Measurements from ENCODE around the gene THEMIS. TPM values are rescaled to one million over a fixed set of nuclear protein-coding genes. Genes with fewer than 3 reads are reported as not detected.

The THEMIS gene
- total RNA-seq, 1 experiment from 2014 or later, result not detected

DNA sequence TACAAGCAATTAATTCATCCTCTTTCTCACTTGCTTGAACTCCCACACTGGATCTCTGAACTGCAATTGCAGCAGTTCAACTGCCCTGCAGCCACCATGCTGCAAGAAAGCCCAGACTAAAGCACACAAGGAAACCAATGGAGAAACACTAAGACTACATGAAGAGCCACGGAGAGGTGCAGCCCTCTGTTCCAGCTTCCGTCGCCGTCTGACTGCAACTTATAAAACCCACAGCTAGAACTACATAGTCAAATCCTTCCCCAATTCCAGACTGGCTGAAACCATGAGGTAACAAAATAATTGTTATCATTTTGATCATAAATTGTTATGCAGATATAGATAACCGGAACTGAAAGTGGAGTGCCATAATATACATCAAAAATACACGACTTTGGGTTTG lies 21.1 kb upstream of the THEMIS start:
- ATAC-seq (no peak), DNase-seq (ENCODE audit: low spot score) (no peak)
- peaks cover 8% of the 10 kb centered on the region for H3K4me1 Mint-ChIP-seq
- no peaks in the 10 kb centered on the region for H3K27me3 Mint-ChIP-seq (ENCODE audit: low read depth)
- ChIA-PET POLR2A (interaction anchor here (1.0 kb wide), 1 partner anchor 15 kb away, joined by 3 read pairs; no protein-coding TSS in a partner anchor), CTCF (no interaction called here)
- H3K27ac Mint-ChIP-seq, result no peak overlapping the region
- TF ChIP-seq, protein P1, sequence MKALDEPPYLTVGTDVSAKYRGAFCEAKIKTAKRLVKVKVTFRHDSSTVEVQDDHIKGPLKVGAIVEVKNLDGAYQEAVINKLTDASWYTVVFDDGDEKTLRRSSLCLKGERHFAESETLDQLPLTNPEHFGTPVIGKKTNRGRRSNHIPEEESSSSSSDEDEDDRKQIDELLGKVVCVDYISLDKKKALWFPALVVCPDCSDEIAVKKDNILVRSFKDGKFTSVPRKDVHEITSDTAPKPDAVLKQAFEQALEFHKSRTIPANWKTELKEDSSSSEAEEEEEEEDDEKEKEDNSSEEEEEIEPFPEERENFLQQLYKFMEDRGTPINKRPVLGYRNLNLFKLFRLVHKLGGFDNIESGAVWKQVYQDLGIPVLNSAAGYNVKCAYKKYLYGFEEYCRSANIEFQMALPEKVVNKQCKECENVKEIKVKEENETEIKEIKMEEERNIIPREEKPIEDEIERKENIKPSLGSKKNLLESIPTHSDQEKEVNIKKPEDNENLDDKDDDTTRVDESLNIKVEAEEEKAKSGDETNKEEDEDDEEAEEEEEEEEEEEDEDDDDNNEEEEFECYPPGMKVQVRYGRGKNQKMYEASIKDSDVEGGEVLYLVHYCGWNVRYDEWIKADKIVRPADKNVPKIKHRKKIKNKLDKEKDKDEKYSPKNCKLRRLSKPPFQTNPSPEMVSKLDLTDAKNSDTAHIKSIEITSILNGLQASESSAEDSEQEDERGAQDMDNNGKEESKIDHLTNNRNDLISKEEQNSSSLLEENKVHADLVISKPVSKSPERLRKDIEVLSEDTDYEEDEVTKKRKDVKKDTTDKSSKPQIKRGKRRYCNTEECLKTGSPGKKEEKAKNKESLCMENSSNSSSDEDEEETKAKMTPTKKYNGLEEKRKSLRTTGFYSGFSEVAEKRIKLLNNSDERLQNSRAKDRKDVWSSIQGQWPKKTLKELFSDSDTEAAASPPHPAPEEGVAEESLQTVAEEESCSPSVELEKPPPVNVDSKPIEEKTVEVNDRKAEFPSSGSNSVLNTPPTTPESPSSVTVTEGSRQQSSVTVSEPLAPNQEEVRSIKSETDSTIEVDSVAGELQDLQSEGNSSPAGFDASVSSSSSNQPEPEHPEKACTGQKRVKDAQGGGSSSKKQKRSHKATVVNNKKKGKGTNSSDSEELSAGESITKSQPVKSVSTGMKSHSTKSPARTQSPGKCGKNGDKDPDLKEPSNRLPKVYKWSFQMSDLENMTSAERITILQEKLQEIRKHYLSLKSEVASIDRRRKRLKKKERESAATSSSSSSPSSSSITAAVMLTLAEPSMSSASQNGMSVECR (CRISPR knock-in tag; IDR thresholded peaks at IDR 0.05; ENCODE audit: borderline replicate concordance), result no peak
- TF ChIP-seq TCF7 (CRISPR knock-in tag; IDR thresholded peaks at IDR 0.05; ENCODE audit: low read depth) (no peak), GTF2I (CRISPR knock-in tag; conservative IDR thresholded peaks at IDR 0.05) (no peak), NFE2L1 (CRISPR knock-in tag; IDR thresholded peaks at IDR 0.05) (no peak), JUN (CRISPR knock-in tag; IDR thresholded peaks at IDR 0.05) (no peak), ZBTB21 (CRISPR knock-in tag; IDR thresholded peaks at IDR 0.05; ENCODE audit: borderline replicate concordance) (no peak), CREM (CRISPR knock-in tag; IDR thresholded peaks at IDR 0.05) (no peak), TP53 (CRISPR knock-in tag; IDR thresholded peaks at IDR 0.05) (no peak), KAT7 (CRISPR knock-in tag; IDR thresholded peaks at IDR 0.05; ENCODE audit: borderline replicate concordance) (no peak), RELA (CRISPR knock-in tag; IDR thresholded peaks at IDR 0.05; ENCODE audit: borderline replicate concordance) (no peak), SOX15 (CRISPR knock-in tag; IDR thresholded peaks at IDR 0.05) (no peak), ZNF121 (CRISPR knock-in tag; IDR thresholded peaks at IDR 0.05) (no peak)
- TF ChIP-seq, protein P2, sequence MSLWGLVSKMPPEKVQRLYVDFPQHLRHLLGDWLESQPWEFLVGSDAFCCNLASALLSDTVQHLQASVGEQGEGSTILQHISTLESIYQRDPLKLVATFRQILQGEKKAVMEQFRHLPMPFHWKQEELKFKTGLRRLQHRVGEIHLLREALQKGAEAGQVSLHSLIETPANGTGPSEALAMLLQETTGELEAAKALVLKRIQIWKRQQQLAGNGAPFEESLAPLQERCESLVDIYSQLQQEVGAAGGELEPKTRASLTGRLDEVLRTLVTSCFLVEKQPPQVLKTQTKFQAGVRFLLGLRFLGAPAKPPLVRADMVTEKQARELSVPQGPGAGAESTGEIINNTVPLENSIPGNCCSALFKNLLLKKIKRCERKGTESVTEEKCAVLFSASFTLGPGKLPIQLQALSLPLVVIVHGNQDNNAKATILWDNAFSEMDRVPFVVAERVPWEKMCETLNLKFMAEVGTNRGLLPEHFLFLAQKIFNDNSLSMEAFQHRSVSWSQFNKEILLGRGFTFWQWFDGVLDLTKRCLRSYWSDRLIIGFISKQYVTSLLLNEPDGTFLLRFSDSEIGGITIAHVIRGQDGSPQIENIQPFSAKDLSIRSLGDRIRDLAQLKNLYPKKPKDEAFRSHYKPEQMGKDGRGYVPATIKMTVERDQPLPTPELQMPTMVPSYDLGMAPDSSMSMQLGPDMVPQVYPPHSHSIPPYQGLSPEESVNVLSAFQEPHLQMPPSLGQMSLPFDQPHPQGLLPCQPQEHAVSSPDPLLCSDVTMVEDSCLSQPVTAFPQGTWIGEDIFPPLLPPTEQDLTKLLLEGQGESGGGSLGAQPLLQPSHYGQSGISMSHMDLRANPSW (CRISPR knock-in tag; conservative IDR thresholded peaks at IDR 0.05; ENCODE audit: low read depth), result no peak
- TF ChIP-seq, protein P3, sequence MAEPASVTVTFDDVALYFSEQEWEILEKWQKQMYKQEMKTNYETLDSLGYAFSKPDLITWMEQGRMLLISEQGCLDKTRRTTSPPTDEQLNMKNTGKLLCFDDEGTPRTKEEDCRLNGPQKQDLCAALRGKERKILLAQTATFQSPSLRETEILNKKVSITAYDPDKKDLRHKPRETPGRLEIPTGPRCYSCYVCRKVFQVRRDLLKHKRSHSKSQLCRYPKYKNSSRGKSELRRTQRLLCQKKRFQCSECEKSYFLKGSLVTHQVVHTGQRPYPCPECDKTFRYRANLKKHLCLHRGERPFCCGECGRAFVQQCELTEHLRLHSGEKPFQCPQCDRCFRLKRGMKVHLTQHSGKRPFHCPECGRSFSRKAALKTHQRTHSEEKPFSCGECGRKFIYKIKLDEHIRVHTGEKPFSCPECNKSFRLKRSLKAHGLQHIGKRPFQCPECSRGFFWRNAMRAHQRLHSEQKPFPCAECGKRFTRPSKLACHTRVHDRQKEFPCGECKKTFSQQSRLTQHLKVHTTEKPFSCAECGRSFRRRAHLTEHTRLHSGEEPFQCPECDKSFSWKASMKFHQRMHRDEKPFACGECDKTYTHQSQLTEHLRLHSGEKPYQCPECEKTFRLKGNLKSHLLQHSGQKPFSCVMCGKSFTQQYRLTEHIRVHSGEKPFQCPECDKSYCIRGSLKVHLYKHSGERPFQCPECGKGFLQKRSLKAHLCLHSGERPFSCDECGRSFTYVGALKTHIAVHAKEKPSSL (CRISPR knock-in tag; conservative IDR thresholded peaks at IDR 0.05), result no peak
- TF ChIP-seq, protein P4, sequence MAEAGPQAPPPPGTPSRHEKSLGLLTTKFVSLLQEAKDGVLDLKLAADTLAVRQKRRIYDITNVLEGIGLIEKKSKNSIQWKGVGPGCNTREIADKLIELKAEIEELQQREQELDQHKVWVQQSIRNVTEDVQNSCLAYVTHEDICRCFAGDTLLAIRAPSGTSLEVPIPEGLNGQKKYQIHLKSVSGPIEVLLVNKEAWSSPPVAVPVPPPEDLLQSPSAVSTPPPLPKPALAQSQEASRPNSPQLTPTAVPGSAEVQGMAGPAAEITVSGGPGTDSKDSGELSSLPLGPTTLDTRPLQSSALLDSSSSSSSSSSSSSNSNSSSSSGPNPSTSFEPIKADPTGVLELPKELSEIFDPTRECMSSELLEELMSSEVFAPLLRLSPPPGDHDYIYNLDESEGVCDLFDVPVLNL (CRISPR knock-in tag; IDR thresholded peaks at IDR 0.05; ENCODE audit: borderline replicate concordance, low read depth), result no peak
- TF ChIP-seq, protein P5, sequence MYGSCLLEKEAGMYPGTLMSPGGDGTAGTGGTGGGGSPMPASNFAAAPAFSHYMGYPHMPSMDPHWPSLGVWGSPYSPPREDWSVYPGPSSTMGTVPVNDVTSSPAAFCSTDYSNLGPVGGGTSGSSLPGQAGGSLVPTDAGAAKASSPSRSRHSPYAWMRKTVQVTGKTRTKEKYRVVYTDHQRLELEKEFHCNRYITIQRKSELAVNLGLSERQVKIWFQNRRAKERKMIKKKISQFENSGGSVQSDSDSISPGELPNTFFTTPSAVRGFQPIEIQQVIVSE (CRISPR knock-in tag; IDR thresholded peaks at IDR 0.05; ENCODE audit: borderline replicate concordance), result no peak
- TF ChIP-seq, protein P6, sequence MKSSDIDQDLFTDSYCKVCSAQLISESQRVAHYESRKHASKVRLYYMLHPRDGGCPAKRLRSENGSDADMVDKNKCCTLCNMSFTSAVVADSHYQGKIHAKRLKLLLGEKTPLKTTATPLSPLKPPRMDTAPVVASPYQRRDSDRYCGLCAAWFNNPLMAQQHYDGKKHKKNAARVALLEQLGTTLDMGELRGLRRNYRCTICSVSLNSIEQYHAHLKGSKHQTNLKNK (CRISPR knock-in tag; IDR thresholded peaks at IDR 0.05), result no peak
- peaks cover 34% of the 10 kb centered on the region for H3K9me3 Mint-ChIP-seq
- H3K36me3 Mint-ChIP-seq, result peaks cover 12% of the 10 kb centered on the region
- H3K4me3 Mint-ChIP-seq, result no peak overlapping the region
